K562 (cell line): ENCODE measurements around the gene IFITM2. TPM values are rescaled to one million over a fixed set of nuclear protein-coding genes. Genes with fewer than 3 reads are reported as not detected.

ENCODE experiments used
- ATAC-seq: fragments of 200-7000 bp; cut with Tn5 transposase; 3 replicates; pipeline ENCODE4 v1.9.1; 2020; ENCODE audit warnings: moderate library complexity
- BruUV-seq: library from RNA; stranded (reverse); fragments of 400-500 nt; replicated peaks from 2 replicates; lab custom pipeline; 2021; lab: Mats Ljungman, UMichigan
- CTCF ChIA-PET: fragments of 300-600 bp; formaldehyde crosslinking; extraction: SDS; loops from one replicate; lab custom pipeline; 2021; ENCODE audit warnings: low intra/inter-chr PET ratio; lab: Yijun Ruan, JAX
- POLR2A ChIA-PET: fragments of 300-600, 350-650 bp; sonication (Branson Sonifier 250); formaldehyde crosslinking; extraction: SDS; loops from one replicate; lab custom pipeline; 2021; ENCODE audit warnings: antibody characterized with exemption, inconsistent platforms; lab: Yijun Ruan, JAX
- DNase-seq, 4 experiments: peaks; one replicate each; pipeline versions ENCODE4 v3.0.0 to v3.0.0-alpha.2; 2011 to 2018; ENCODE audit warnings: low spot score in 3 of 4, mixed read lengths in 3 of 4; ENCODE audit errors: extremely low read depth in 1 of 4
- FAIRE-seq: peaks from 2 replicates; lab custom pipeline; 2011; peaks lifted over from hg19 to GRCh38; lab: Jason Lieb, UNC
- H2AFZ ChIP-seq: 2 replicates; pipeline ENCODE4 v1.6.0; 2011; ENCODE audit warnings: low read depth, low read length, control low read depth, inconsistent platforms
- H3K27ac ChIP-seq: fragments of 200-600 bp; 3 replicates; pipeline ENCODE4 v1.8.0; 2011; ENCODE audit warnings: low read depth, mild to moderate bottlenecking, control low read depth, inconsistent platforms, low read length, moderate library complexity, mixed read lengths; ENCODE audit errors: extremely low read depth
- H3K27me3 ChIP-seq, 2 experiments: fragments of 300-600 bp in 1 of 2; 2 replicates in 1 of 2; 3 replicates in 1 of 2; pipeline versions ENCODE4 v1.6.0 to v1.8.0; 2011; ENCODE audit warnings: inconsistent platforms in 2 of 2, low read length in 2 of 2, mild to moderate bottlenecking in 1 of 2, mixed read lengths in 1 of 2, moderate library complexity in 1 of 2; ENCODE audit not compliant: control insufficient read depth in 2 of 2, insufficient read depth in 2 of 2
- H3K36me3 ChIP-seq: fragments of 300-600 bp; 3 replicates; pipeline ENCODE4 v1.8.0; 2011; ENCODE audit warnings: mild to moderate bottlenecking, low read length, inconsistent platforms; ENCODE audit not compliant: control insufficient read depth, insufficient read depth
- H3K4me1 ChIP-seq, 2 experiments: fragments of 200-600 bp in 1 of 2; replicated peaks in 1 of 2; 2 replicates in 1 of 2; 3 replicates in 1 of 2; pipeline versions ENCODE4 v1.5.1 to v1.8.0; 2011; ENCODE audit warnings: inconsistent platforms in 2 of 2, low read length in 2 of 2, mild to moderate bottlenecking in 1 of 2, mixed read lengths in 1 of 2, moderate library complexity in 1 of 2; ENCODE audit not compliant: control insufficient read depth in 2 of 2, insufficient read depth in 2 of 2
- H3K4me2 ChIP-seq: 2 replicates; pipeline ENCODE4 v1.6.1; 2011; ENCODE audit warnings: low read length, control low read depth, inconsistent platforms, mixed read lengths; ENCODE audit not compliant: insufficient read depth
- H3K4me3 ChIP-seq: fragments of 200-600 bp; sonication (generic), shearing (Covaris generic); 2 replicates; pipeline ENCODE4 v1.5.1; 2016; ENCODE audit warnings: control low read depth, inconsistent platforms
- H3K79me2 ChIP-seq: fragments of 200-600 bp; 3 replicates; pipeline ENCODE4 v1.8.0; 2011; ENCODE audit warnings: low read length, inconsistent platforms; ENCODE audit not compliant: control insufficient read depth, insufficient read depth
- H3K9ac ChIP-seq, 2 experiments: 2 replicates each; pipeline versions ENCODE4 v1.6.0 to v1.6.1; 2011; ENCODE audit warnings: low read depth in 2 of 2, low read length in 2 of 2, control low read depth in 1 of 2, inconsistent platforms in 1 of 2, mild to moderate bottlenecking in 1 of 2, mixed read lengths in 1 of 2; ENCODE audit not compliant: insufficient read depth in 1 of 2
- H3K9me1 ChIP-seq: one replicate; pipeline ENCODE4 v1.6.0; 2011; ENCODE audit warnings: inconsistent platforms, mild to moderate bottlenecking, low read length, moderate library complexity; ENCODE audit not compliant: control insufficient read depth, insufficient read depth
- H3K9me3 ChIP-seq: replicated peaks from 2 replicates; pipeline ENCODE4 v1.5.1; 2011; ENCODE audit warnings: low read depth, low read length, inconsistent platforms; ENCODE audit not compliant: control insufficient read depth, insufficient read depth
- H4K20me1 ChIP-seq: replicated peaks from 2 replicates; pipeline ENCODE4 v1.6.1; 2011; ENCODE audit warnings: low read length, inconsistent platforms, mixed read lengths; ENCODE audit not compliant: control insufficient read depth, insufficient read depth
- CBX1 ChIP-seq: sonication (generic); IDR thresholded peaks from 2 replicates; pipeline ENCODE4 v1.6.1; 2016; ENCODE audit warnings: antibody characterized with exemption, low read depth, mild to moderate bottlenecking
- GTF2E2 ChIP-seq: fragments of 200-800 bp; sonication (Bioruptor generic); IDR thresholded peaks from 2 replicates; pipeline ENCODE4 v1.6.1; 2016; ENCODE audit warnings: missing genetic modification characterization, missing compliant biosample characterization
- NKRF ChIP-seq: fragments of 450-650 bp; IDR thresholded peaks from 2 replicates; pipeline ENCODE4 v1.6.1; 2016; ENCODE audit warnings: borderline replicate concordance
- PBX2 ChIP-seq, 2 experiments: IDR thresholded peaks in 1 of 2; conservative IDR thresholded peaks in 1 of 2; 2 replicates each; pipeline ENCODE4 v1.6.1; 2016; ENCODE audit warnings: low read depth in 2 of 2, mild to moderate bottlenecking in 1 of 2, missing compliant biosample characterization in 1 of 2, missing genetic modification characterization in 1 of 2, moderate library complexity in 1 of 2
- POLR2AphosphoS2 ChIP-seq: IDR thresholded peaks from 2 replicates; pipeline ENCODE4 v1.6.1; 2012; ENCODE audit warnings: low read length, improper control_type of control experiment
- POLR2G ChIP-seq: fragments of 200-400 bp; formaldehyde crosslinking; IDR thresholded peaks from 2 replicates; pipeline ENCODE4 v1.6.1; 2017; ENCODE audit warnings: low read depth, mild to moderate bottlenecking, antibody characterized with exemption, low read length, moderate library complexity
- RCOR1 ChIP-seq, 2 experiments: IDR thresholded peaks; 2 replicates each; pipeline ENCODE4 v1.6.1; 2012; ENCODE audit warnings: low read depth in 2 of 2, low read length in 2 of 2, borderline replicate concordance in 1 of 2, improper control_type of control experiment in 1 of 2
- ZBTB8A ChIP-seq: fragments of 450-650 bp; IDR thresholded peaks from 2 replicates; pipeline ENCODE4 v1.6.1; 2018; ENCODE audit warnings: mild to moderate bottlenecking, moderate library complexity; ENCODE audit not compliant: partially characterized antibody
- ZFP30 ChIP-seq: fragments of 250-450 bp; sonication (Bioruptor Pico); IDR thresholded peaks from 2 replicates; pipeline ENCODE4 v1.8.0; 2022; ENCODE audit warnings: moderate library complexity, mild to moderate bottlenecking, inconsistent platforms, borderline replicate concordance
- ZKSCAN3 ChIP-seq: fragments of 250-450 bp; sonication (Bioruptor Pico); IDR thresholded peaks from 2 replicates; pipeline ENCODE4 v1.4.0; 2020
- ZNF644 ChIP-seq: fragments of 200-800 bp; sonication (Bioruptor generic); IDR thresholded peaks from 2 replicates; pipeline ENCODE4 v1.6.1; 2016; ENCODE audit warnings: low read depth, missing genetic modification characterization, missing compliant biosample characterization
- ZNF766 ChIP-seq: fragments of 200-800 bp; sonication (Bioruptor generic); conservative IDR thresholded peaks from 2 replicates; pipeline ENCODE4 v1.6.1; 2016; ENCODE audit warnings: missing genetic modification characterization, missing compliant biosample characterization
- WGBS: fragments of 100-300 bp; shearing (Covaris generic); methylation state at CpG from one replicate; pipeline ENCODE4 v1.1.6; 2016; ENCODE audit warnings: low coverage, mixed read lengths; ENCODE audit not compliant: insufficient coverage; ENCODE audit errors: missing lambda C conversion rate; 5-methylcytosine and 5-hydroxymethylcytosine counted together
- in situ Hi-C: fragments of 300-500 bp; cut with MboI; formaldehyde crosslinking; loops from 4 replicates; pipeline ENCODE4 v1.15.0; 2018; ENCODE audit warnings: inconsistent platforms, mixed read lengths
- intact Hi-C: fragments of 100-400 bp; cut with micrococcal nuclease; formaldehyde crosslinking; loops from 2 replicates; pipeline ENCODE4 v1.14.2; 2022
- polyA plus RNA-seq, 8 experiments: library from polyadenylated mRNA; depleted of rRNA in 4 of 8; stranded (reverse) in 5 of 8; unstranded in 3 of 8; fragments of >200 nt; fragmentation: Nextera tagmentation in 2 of 8; fragmentation: Illumina TruSeq in 1 of 8; extraction: Ambion mirVana in 2 of 8; extraction: Trizol in 1 of 8; gene quantifications; 2 replicates each; pipeline versions ENCODE4 v1.2.1 to v1.2.3, GENCODE V29; 2011 to 2014; ENCODE audit warnings: inconsistent platforms in 1 of 8, missing spikeins in 1 of 8
- total RNA-seq, 7 experiments: library from RNA; depleted of rRNA in 6 of 7; stranded (reverse); fragments of >200 nt in 6 of 7; fragmentation: Illumina TruSeq in 2 of 7; extraction: Trizol in 2 of 7; gene quantifications; 2 replicates each; pipeline versions ENCODE4 v1.2.1 to v1.2.3, GENCODE V29; 2011 to 2021; ENCODE audit warnings: low replicate concordance in 1 of 7

The IFITM2 gene
- total and polyA plus RNA-seq, 9 of the 15 experiments (the other 6 are each of a cell fraction or from before 2014, with no cell fraction given): 52.8 to 4,872 (median 356) TPM

GRCh38 chr11:298406-299065, 9.1 kb upstream of the IFITM2 start (continued):
- no peak for TF ChIP-seq ZFP30 (CRISPR knock-in tag)
- TF ChIP-seq ZKSCAN3 (CRISPR knock-in tag): no peak
- no peak for TF ChIP-seq RCOR1 (IDR thresholded peaks at IDR 0.05; ENCODE audit: borderline replicate concordance in 1 of 2, low read depth in 2 of 2, low read length in 2 of 2)

GRCh38 chr11:299081-299891, 8.3 kb upstream of the IFITM2 start, which contains the start of gene IFITM5:
IFITM5 (minus strand) TSS chr11:299526; CDS start chr11:299490, 36 bp downstream.
- Histone ChIP-seq H3K79me2 (no peaks in the 10 kb centered on the region), H3K27me3 (no peaks in the 10 kb centered on the region), H3K9ac (peak within 1 kb of the TSS; percentile 42 to 81; a peak in 3 of 4 replicates), H3K4me2 (no peak within 1 kb of the TSS), H4K20me1 (no peaks in the 10 kb centered on the region), H2AFZ (peak within 1 kb of the TSS; percentile 36; the same call in 1 of the 2 replicates), H3K4me1 (peaks cover 19 to 63% of the 10 kb centered on the region in 2 experiments), H3K36me3 (peaks cover 16% of the 10 kb centered on the region; the same call in 1 of the 3 replicates), H3K27ac (peak within 1 kb of the TSS; percentile 69; the same call in 1 of the 3 replicates), H3K9me3 (no peaks in the 10 kb centered on the region; the same call in 1 of the 2 replicates), H3K9me1 (no peaks in the 10 kb centered on the region), H3K4me3 (no peak within 1 kb of the TSS)
- BruUV-seq: no TSS peak
- ATAC-seq (no peak), DNase-seq (no peak), FAIRE-seq (no peak)
- CTCF ChIA-PET: no interaction called here
- intact Hi-C loops (no loop called here), in situ Hi-C loops (no loop called here)
- WGBS: 71% methylated on average over 13 of the region's 40 CpGs
- POLR2A ChIA-PET: interaction anchor here (0.6 to 1.6 kb wide), 3 partner anchors 16 to 92 kb away, joined by 3 to 4 read pairs (median 3); partner anchors contain the start of genes BET1L and RIC8A
- TF ChIP-seq POLR2G (peak; percentile 25; the same call in 1 of the 2 replicates), ZNF644 (no peak), CBX1 (no peak), PBX2 (CRISPR knock-in tag; IDR thresholded peaks at IDR 0.05; ENCODE audit: low read depth) (no peak), PBX2 (tag; conservative IDR thresholded peaks at IDR 0.05; ENCODE audit: low read depth) (no peak), ZBTB8A (no peak), ZNF766 (CRISPR knock-in tag) (no peak), POLR2AphosphoS2 (0 out of 2 replicates have a peak, but pooled peaks have one; percentile 6), NKRF (no peak), GTF2E2 (tag) (no peak)
